K562 (cell line): ENCODE measurements around the gene MMP11.

Experiments
- ATF7 ChIP-seq: fragments of 450-650 bp; IDR thresholded peaks from 2 replicates; pipeline ENCODE4 v1.7.1; 2014; ENCODE audit warnings: mild to moderate bottlenecking, moderate library complexity
- CHD1 ChIP-seq: fragments of 200-600 bp; sonication (generic); IDR thresholded peaks from one replicate; pipeline ENCODE4 v1.6.1; 2012; ENCODE audit warnings: mild to moderate bottlenecking, moderate library complexity, low read length, inconsistent platforms
- POLR2A ChIP-seq: fragments of 450-650 bp; conservative IDR thresholded peaks from 2 replicates; pipeline ENCODE4 v1.6.1; 2016
- POLR2AphosphoS2 ChIP-seq: IDR thresholded peaks from 2 replicates; pipeline ENCODE4 v1.6.1; 2012; ENCODE audit warnings: low read length, improper control_type of control experiment
- TF ChIP-seq, protein P1 (sequence below): fragments of 450-650 bp; conservative IDR thresholded peaks from 2 replicates; pipeline ENCODE4 v1.6.1; 2016; ENCODE audit warnings: missing genetic modification characterization, low read depth, mild to moderate bottlenecking, control low read depth, missing compliant biosample characterization

- TF ChIP-seq CHD1 (no peak), POLR2AphosphoS2 (no peak), POLR2A (no peak), ATF7 (no peak)
- TF ChIP-seq, protein P1, sequence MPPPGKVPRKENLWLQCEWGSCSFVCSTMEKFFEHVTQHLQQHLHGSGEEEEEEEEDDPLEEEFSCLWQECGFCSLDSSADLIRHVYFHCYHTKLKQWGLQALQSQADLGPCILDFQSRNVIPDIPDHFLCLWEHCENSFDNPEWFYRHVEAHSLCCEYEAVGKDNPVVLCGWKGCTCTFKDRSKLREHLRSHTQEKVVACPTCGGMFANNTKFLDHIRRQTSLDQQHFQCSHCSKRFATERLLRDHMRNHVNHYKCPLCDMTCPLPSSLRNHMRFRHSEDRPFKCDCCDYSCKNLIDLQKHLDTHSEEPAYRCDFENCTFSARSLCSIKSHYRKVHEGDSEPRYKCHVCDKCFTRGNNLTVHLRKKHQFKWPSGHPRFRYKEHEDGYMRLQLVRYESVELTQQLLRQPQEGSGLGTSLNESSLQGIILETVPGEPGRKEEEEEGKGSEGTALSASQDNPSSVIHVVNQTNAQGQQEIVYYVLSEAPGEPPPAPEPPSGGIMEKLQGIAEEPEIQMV (tag): no peak
Observed at GRCh38 chr22:23817146-23817545, 44.5 kb downstream of the MMP11 start.
